Measurements from ENCODE around the gene NUDT4. TPM values are rescaled to one million over a fixed set of nuclear protein-coding genes. Genes with fewer than 3 reads are reported as not detected.

NUDT4 gene
- total RNA-seq, 2 donors from 2014 or later = 30.3 to 32.8 TPM

DNA sequence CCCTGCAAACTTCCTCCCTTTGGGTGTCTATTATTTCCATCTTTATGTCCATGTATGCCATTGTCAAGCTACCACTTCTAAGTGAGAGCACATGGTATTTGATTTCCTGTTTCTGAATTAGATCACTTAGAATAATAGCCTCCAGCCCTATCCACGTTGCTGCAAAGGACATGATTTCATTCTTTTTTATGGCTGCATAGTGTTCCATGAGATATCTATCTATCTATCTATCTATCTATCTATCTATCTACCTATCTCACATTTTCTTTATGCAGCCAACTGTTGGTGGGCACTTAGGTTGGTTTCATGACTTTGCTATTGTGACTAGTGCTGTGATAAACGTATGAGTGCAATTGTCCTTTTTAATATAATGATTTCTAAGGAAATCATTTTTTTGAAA lies 78.4 kb downstream of the NUDT4 start:
- no peak for ATAC-seq
- no peaks in the 10 kb centered on the region for H3K36me3 Mint-ChIP-seq
- no peaks in the 10 kb centered on the region for H3K9me3 Mint-ChIP-seq
- H3K27me3 Mint-ChIP-seq = peaks cover 10 to 16% of the 10 kb centered on the region in 2 donors
- H3K4me3 Mint-ChIP-seq = no peak overlapping the region
- no peak for DNase-seq (ENCODE audit: low spot score)
- H3K27ac Mint-ChIP-seq = no peak overlapping the region
- H3K4me1 Mint-ChIP-seq (ENCODE audit: low read depth in 2 of 2) = no peaks in the 10 kb centered on the region

Other genes starting within 250 kb of the NUDT4 start
- gene UBE2N, start 64.0 kb downstream of the NUDT4 start, total RNA-seq = 100 to 1,000 TPM; 184 to 213 TPM
- 10 to 100 TPM; 42.8 to 53.2 TPM for gene MRPL42, start 89.6 kb downstream of the NUDT4 start, total RNA-seq
- gene SOCS2, start 194.8 kb downstream of the NUDT4 start, total RNA-seq = 10 to 100 TPM; 14.1 to 19.2 TPM